GM23248 (cell line): ENCODE results near the gene MTHFSD. TPM values are rescaled to one million over a fixed set of nuclear protein-coding genes. Genes with fewer than 3 reads are reported as not detected.

Experiments used
- DNase-seq: peaks from one replicate; pipeline ENCODE4 v3.0.0-alpha.2; 2015
- H2AFZ ChIP-seq: fragments of 200-600 bp; sonication (generic); 2 replicates; pipeline ENCODE4 v1.6.1; 2016; ENCODE audit warnings: antibody characterized with exemption
- H3F3A ChIP-seq: fragments of 200-600 bp; sonication (generic); 2 replicates; pipeline ENCODE4 v1.6.1; 2016; ENCODE audit warnings: mild to moderate bottlenecking, antibody characterized with exemption, mixed run types; ENCODE audit not compliant: insufficient read depth
- H3K27ac ChIP-seq: fragments of 200-600 bp; sonication (generic); 2 replicates; pipeline ENCODE4 v1.5.1; 2016; ENCODE audit warnings: mild to moderate bottlenecking
- H3K27me3 ChIP-seq: fragments of 200-600 bp; sonication (generic); replicated peaks from 2 replicates; pipeline ENCODE4 v1.6.1; 2016; ENCODE audit warnings: mild to moderate bottlenecking; ENCODE audit not compliant: insufficient read depth
- H3K36me3 ChIP-seq: fragments of 200-600 bp; sonication (generic); 2 replicates; pipeline ENCODE4 v1.6.1; 2016; ENCODE audit warnings: low read depth, mild to moderate bottlenecking
- H3K4me1 ChIP-seq: fragments of 200-600 bp; sonication (generic); 2 replicates; pipeline ENCODE4 v1.6.1; 2016; ENCODE audit warnings: mild to moderate bottlenecking; ENCODE audit not compliant: insufficient read depth
- H3K4me2 ChIP-seq: fragments of 200-600 bp; sonication (generic); one replicate; pipeline ENCODE4 v1.6.1; 2016; ENCODE audit warnings: mild to moderate bottlenecking; ENCODE audit not compliant: unreplicated experiment
- H3K4me3 ChIP-seq: fragments of 200-600 bp; sonication (generic); 2 replicates; pipeline ENCODE4 v1.5.1; 2016; ENCODE audit warnings: mild to moderate bottlenecking
- H3K79me2 ChIP-seq: fragments of 200-600 bp; sonication (generic); 2 replicates; pipeline ENCODE4 v1.6.1; 2016; ENCODE audit warnings: mild to moderate bottlenecking; ENCODE audit not compliant: insufficient read depth
- H3K9ac ChIP-seq: fragments of 200-600 bp; sonication (generic); 2 replicates; pipeline ENCODE4 v1.6.1; 2016; ENCODE audit warnings: mild to moderate bottlenecking
- H3K9me2 ChIP-seq: fragments of 200-600 bp; sonication (generic); 2 replicates; pipeline ENCODE4 v1.6.1; 2016; ENCODE audit warnings: mixed run types, mild to moderate bottlenecking, moderate library complexity; ENCODE audit not compliant: insufficient read depth
- H3K9me3 ChIP-seq: fragments of 200-600 bp; sonication (generic); one replicate; pipeline ENCODE4 v1.6.1; 2017; ENCODE audit warnings: low read depth
- H4K20me1 ChIP-seq: fragments of 200-600 bp; sonication (generic); 2 replicates; pipeline ENCODE4 v1.6.0; 2016; ENCODE audit not compliant: insufficient read depth
- EZH2 ChIP-seq: fragments of 200-600 bp; sonication (generic); IDR thresholded peaks from 2 replicates; pipeline ENCODE4 v1.6.1; 2018; ENCODE audit warnings: antibody characterized with exemption, mild to moderate bottlenecking; ENCODE audit not compliant: insufficient read depth, poor library complexity, severe bottlenecking
- EZH2phosphoT487 ChIP-seq: fragments of 200-600 bp; sonication (generic); IDR thresholded peaks from 2 replicates; pipeline ENCODE4 v1.6.1; 2018; ENCODE audit warnings: antibody characterized with exemption, moderate library complexity, mild to moderate bottlenecking, low read depth; ENCODE audit not compliant: insufficient read depth
- WGBS, 2 experiments: methylation state at CpG; one replicate each; pipeline ENCODE4 v1.1.6; 2015 to 2017; ENCODE audit warnings: low lambda C conversion rate in 2 of 2, low coverage in 1 of 2; ENCODE audit errors: missing lambda C conversion rate in 2 of 2; 5-methylcytosine and 5-hydroxymethylcytosine counted together
- in situ Hi-C: fragments of 300-500 bp; cut with MboI; formaldehyde crosslinking; loops from 2 replicates; pipeline ENCODE4 v1.15.0; 2020
- polyA plus RNA-seq: library from polyadenylated mRNA; unstranded; fragments of >200 nt; fragmentation: Nextera tagmentation; extraction: Ambion mirVana; gene quantifications from 2 replicates; pipeline ENCODE4 v1.2.1, GENCODE V29; 2016
- total RNA-seq: library from RNA; depleted of rRNA; stranded (reverse); fragments of >200 nt; shearing (Covaris generic); gene quantifications from 2 replicates; pipeline ENCODE4 v1.2.3, GENCODE V29; 2014

Gene MTHFSD
- total and polyA plus RNA-seq, 2 experiments from 2014 or later: 12.9 to 14.0 TPM

DNA sequence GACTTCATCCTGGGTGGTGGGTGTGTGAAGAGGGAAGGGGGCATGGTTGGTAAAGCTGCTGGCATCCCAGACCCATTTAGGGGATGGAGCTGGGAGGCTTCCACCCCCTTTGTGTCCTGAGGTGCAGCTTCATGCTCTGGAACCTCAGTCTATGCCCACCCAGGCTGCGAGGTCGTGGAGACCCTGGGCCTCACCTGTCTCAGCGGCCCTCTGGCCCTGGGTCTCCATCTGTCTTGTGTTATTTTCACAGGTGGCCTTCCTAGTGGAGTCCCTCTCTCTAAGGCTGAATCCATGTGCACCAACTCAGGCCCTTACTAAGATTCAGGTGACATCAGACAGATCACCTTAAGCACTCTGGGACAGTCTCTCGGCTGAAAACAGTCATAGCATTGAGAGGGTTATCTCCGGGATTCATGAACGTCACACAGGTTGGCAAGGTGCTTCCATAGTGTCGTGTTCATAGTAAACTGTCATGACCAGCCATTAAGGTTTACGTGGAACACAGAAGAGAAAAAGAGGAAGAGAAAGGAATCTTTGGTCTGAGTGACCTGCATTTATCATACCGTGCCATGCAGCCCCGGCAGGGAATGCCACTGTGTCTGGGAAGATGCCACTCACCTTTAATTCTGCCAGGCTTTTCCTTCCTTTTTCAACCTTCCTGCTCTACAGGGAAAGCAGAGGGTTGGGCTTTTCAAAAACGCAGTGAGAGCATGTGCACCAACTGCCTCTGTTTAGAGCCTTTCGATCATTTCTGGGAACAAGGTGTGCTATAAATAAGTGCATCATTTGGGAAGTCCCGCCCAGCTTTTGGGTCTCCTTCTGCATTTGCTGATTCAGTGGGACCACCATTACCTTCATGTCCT is 18.8 kb upstream of the MTHFSD start:
- Histone ChIP-seq H3K4me3 (no peak overlapping the region), H3K4me1 (peaks cover 36% of the 10 kb centered on the region), H3K9me3 (no peaks in the 10 kb centered on the region), H3K4me2 (no peak overlapping the region), H3K27ac (no peak overlapping the region), H3K9ac (no peak overlapping the region), H3K36me3 (no peaks in the 10 kb centered on the region), H3F3A (peaks cover 36% of the 10 kb centered on the region), H3K79me2 (peaks cover 70% of the 10 kb centered on the region), H3K27me3 (no peaks in the 10 kb centered on the region), H3K9me2 (no peaks in the 10 kb centered on the region), H4K20me1 (no peaks in the 10 kb centered on the region), H2AFZ (no peak overlapping the region)
- in situ Hi-C loops: no loop called here
- no peak for DNase-seq
- TF ChIP-seq EZH2 (no peak), EZH2phosphoT487 (no peak)
- WGBS, 2 experiments: 60% methylated on average over 12 to 13 of the region's 13 CpGs

DNA sequence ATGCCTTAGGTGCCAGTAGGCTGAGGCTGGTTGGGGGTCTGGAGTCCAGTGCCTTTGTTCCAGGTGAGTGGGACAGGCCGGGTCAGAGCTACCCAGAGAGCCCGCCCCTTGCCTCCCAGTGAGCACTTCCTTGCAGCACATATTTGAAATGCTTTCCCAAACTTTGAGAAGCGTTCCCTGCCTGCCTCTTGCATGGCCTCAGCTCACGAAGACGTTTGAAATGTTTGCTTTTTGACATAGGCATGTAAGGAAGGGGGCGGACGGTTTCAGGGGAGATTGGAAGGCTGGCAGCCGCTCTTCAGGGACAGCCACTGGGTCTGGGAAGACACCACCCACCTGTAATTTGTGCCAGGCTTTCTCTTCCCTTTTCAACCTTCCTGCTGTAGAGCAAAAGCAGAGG is 18.2 kb upstream of the MTHFSD start:
- DNase-seq: no peak
- Histone ChIP-seq H3K4me1 (peaks cover 34% of the 10 kb centered on the region), H3K27ac (no peak overlapping the region), H3F3A (peaks cover 34% of the 10 kb centered on the region), H3K9me2 (no peaks in the 10 kb centered on the region), H3K4me2 (no peak overlapping the region), H4K20me1 (no peaks in the 10 kb centered on the region), H3K27me3 (no peaks in the 10 kb centered on the region), H3K9me3 (no peaks in the 10 kb centered on the region), H3K4me3 (no peak overlapping the region), H3K9ac (no peak overlapping the region), H2AFZ (no peak overlapping the region), H3K79me2 (peaks cover 75% of the 10 kb centered on the region), H3K36me3 (no peaks in the 10 kb centered on the region)
- no peak for TF ChIP-seq EZH2phosphoT487
- no peak for TF ChIP-seq EZH2
- 64 to 71% methylated on average over 8 of the region's 8 CpGs for WGBS, 2 experiments
- in situ Hi-C loops: no loop called here

DNA sequence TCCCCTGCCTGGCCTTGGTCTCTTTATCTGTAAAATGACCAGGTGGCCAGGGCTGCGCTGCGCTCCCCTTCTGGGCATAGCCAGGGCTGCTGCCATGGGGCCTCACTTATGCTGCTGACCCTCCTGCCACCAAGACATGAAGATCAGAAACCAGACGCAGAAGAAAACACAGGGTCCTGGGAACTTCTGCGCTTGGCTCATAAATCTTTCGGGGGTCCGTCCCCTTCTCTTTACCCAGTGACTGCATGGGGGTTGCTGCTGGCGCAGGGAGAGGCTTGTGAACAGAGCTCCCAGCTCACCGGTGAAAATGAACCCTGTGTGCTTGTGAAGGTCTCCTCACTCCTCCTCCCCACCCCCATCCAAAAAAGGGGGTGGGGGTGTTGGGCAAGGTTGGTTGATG is 17.6 kb upstream of the MTHFSD start:
- DNase-seq: no peak
- H3K27ac ChIP-seq: no peak overlapping the region
- no peak overlapping the region for H3K4me2 ChIP-seq
- TF ChIP-seq EZH2: no peak
- TF ChIP-seq EZH2phosphoT487: no peak
- peaks cover 28% of the 10 kb centered on the region for H3K4me1 ChIP-seq
- no peaks in the 10 kb centered on the region for H3K27me3 ChIP-seq
- H3K9ac ChIP-seq: no peak overlapping the region
- peaks cover 77% of the 10 kb centered on the region for H3K79me2 ChIP-seq
- H3K4me3 ChIP-seq: no peak overlapping the region
- H2AFZ ChIP-seq: no peak overlapping the region
- in situ Hi-C loops: no loop called here
- H4K20me1 ChIP-seq: no peaks in the 10 kb centered on the region
- 67 to 72% methylated on average over 8 of the region's 8 CpGs for WGBS, 2 experiments
- H3K9me3 ChIP-seq: no peaks in the 10 kb centered on the region
- H3K36me3 ChIP-seq: no peaks in the 10 kb centered on the region
- H3F3A ChIP-seq: peaks cover 28% of the 10 kb centered on the region
- no peaks in the 10 kb centered on the region for H3K9me2 ChIP-seq

GRCh38 chr16:86572041-86572521 is 17.0 kb upstream of the MTHFSD start:
- Histone ChIP-seq H2AFZ (no peak overlapping the region), H3K9me2 (no peaks in the 10 kb centered on the region), H3K9ac (no peak overlapping the region), H3F3A (peaks cover 23% of the 10 kb centered on the region), H3K36me3 (no peaks in the 10 kb centered on the region), H3K79me2 (peaks cover 73% of the 10 kb centered on the region), H3K4me3 (no peak overlapping the region), H3K4me2 (no peak overlapping the region), H3K4me1 (peaks cover 23% of the 10 kb centered on the region; the same call in 1 of the 2 replicates), H3K27me3 (no peaks in the 10 kb centered on the region), H3K27ac (no peak overlapping the region), H4K20me1 (no peaks in the 10 kb centered on the region), H3K9me3 (no peaks in the 10 kb centered on the region)
- in situ Hi-C loops: no loop called here
- TF ChIP-seq EZH2phosphoT487 (no peak), EZH2 (no peak)
- 62 to 68% methylated on average over 12 of the region's 12 CpGs for WGBS, 2 experiments
- DNase-seq: no peak
